DMS79 treated with DMSO at 0.1 percent for 48 hours (cell line): ENCODE data around the gene TMEM273.

Experiments
- DNase-seq: peaks from one replicate; lab custom pipeline; 2025; lab: John Stamatoyannopoulos, UW

TMEM273 gene

GRCh38 chr10:49164559-49165188 lies 23.5 kb downstream of the TMEM273 start:
- no peak for DNase-seq

- DNase-seq: no peak
These were observed 24.4 kb downstream of the TMEM273 start for GRCh38 chr10:49163741-49164140.

DNA sequence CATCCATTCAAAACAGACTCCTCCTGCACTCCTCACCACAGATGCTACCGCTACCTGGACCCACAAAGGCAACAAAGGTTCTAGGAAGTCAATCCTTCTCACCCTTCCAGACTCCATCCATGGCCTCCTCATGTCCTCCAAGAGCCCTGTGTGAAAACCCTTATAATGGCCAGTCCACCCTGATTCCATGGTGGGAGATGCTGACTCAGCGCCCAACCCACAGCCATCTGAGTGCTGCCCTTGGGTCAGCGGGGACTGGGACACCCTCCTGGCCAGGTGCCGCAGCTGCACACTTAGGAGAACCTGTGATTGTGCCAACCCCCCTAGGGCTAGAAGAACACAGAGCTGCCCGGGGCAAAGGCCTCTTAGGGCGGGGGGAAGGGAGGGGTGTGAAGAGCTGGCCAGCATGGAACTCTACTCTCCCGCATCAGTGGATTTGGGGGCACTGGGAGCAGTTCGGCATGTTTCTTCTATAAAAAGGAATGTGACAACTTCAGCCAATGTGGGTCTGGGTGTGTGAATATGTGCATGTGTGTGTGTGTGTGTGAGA lies 25.4 kb downstream of the TMEM273 start:
- no peak for DNase-seq

DNA sequence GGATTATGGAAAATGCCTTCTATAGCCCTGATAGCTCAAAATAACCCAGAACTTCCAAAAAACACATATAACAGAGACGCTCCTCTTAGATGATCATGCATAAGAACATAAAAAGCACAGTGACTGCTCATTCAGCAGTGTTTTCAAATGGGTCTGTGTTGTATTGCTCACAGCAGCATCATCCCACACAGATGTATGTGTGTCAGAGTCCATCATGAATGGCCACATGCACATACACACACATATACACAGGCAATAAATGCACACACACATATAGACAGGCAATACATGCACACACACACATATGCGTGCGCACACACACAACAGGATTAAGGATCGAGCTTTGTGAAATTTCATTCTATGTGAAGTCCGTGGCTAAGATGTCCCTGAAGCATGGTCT lies 26.1 kb downstream of the TMEM273 start:
- DNase-seq: no peak

GRCh38 chr10:49161411-49161997 lies 26.7 kb downstream of the TMEM273 start:
- no peak for DNase-seq

DNA sequence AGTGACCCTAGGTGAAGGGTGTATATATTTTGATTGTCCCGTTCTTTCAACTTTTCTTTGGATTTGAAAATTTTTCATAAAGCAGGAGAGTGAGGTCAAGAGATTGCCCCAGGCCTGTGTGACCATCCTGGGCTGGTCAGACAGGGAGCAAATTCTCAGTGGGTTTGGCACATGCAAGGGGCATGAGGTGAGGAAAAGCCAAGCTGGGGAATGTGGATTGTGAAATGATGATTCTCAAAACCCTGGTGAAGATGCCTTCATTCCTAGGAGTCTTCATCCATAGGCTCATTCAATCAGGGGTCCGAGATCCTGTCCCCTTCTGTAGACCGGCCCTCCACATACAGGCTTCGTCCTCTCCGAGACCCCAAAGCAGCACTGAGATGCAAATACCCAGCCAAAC lies 27.4 kb downstream of the TMEM273 start:
- no peak for DNase-seq

DNA sequence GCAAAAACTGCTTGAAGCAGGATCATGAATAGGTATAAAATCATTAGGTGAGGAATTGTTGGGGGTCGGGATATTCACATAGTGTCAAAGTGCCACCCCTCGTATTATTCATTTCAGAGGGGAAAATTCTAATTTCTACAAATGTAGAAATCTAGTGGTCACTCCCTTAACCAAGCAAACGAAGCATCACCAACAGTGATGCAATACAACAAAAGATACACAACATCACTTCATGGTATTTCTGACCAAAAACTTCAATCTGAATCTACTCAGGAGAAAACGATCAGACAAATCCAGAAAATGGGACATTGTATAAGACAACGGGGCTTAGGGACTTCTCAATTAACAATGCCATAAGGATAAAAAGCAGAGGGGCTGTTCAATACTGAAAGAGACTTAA lies 28.1 kb downstream of the TMEM273 start:
- DNase-seq: no peak

GRCh38 chr10:49158915-49159314 lies 29.3 kb downstream of the TMEM273 start:
- no peak for DNase-seq

- DNase-seq: no peak
These were observed 29.8 kb downstream of the TMEM273 start for GRCh38 chr10:49158404-49158803.

DNA sequence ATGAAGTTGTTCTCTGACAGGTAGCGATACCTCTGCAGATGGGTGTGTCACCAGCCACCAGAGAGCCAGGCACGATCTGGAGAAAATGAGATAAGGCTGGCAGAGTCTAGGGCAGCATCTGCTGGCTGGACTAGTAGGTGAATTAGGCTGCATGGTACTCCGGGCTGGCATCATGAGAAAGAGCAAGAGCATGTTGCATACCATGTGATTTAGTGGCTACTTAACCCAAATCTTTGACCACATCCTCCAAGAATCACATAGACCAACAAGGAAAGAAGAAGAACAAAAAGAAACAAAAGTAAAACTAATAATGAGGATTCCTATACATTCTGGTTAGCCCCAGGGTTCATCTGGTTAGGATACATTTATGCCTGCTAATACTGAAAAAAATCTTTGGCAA lies 31.0 kb downstream of the TMEM273 start:
- no peak for DNase-seq

DNA sequence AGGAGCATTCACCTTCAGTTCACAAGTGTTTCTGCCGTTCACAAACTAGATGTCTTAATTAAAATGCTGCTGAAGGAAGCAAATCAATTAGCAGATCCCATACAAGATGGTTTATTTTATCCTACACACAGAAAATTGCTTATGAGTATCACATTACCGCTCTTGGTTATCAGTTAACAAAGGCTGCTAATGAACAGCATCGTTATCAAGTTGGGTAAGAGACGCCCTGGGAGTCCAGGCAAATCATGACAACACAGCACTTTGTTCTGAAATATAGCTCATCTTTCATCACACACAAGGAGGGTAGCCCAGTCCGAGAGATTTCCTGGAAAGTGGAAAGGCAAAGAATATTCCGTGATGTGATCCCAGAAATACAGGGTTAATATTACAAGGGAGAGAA lies 33.5 kb downstream of the TMEM273 start:
- no peak for DNase-seq

DNA sequence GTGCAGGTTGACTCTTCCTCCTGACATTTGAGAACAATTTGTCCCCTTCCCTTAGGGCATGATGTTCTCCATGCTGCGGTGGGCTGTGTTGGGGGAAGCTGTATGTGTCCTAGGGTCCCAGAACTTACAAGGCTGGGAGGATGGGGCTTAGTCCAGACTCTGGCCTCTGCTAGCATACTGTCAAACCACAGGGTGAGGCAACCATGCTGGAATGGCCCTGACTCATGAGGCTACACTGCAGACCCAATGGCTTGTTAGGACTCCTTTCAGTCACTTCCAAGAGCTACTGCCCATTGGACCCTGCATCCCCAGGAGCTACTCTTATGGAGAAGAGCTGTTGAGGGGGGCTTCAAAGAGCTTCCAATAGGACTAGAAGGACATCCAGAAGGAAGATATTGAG lies 34.2 kb downstream of the TMEM273 start:
- no peak for DNase-seq

DNA sequence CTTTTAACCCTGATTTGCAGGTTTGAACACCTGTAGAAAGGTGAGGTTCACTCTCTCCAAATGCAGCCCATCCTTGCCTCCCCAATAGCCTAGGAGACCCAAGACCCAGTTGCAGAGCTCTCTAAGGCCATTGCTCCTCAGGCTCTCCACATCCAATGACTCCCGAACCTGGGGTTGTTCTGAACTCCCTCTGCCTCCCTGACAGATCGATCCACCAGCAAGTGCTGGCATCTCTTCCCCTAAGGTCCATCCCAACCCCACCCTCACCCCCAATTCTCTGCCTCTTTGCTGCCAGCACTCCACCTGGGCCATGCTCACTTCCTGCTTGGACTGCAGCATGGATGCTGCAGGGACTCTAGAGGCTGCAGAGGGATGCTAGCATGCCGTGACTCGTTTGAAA lies 35.1 kb downstream of the TMEM273 start:
- no peak for DNase-seq

DNA sequence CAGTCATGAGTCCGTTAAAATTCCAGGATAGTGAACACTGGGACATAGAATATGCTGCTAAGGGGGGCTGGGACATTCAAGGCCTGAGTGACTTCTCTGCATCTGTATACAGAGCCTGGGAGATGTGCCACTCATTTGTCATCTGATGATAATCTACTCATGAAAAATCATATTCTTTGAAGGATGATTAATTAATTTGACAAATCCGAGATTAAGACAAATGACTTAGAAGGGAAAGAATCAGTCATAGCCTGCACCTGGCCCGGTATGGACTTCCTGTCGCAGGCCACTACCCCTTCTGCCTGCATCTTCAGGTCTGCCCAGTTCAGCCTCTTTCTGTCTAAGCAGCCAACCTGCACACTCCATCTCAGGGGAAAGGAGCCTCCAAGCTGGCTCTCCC lies 35.5 kb downstream of the TMEM273 start:
- no peak for DNase-seq

GRCh38 chr10:49152037-49152436 lies 36.2 kb downstream of the TMEM273 start:
- no peak for DNase-seq

GRCh38 chr10:49151481-49151880 lies 36.7 kb downstream of the TMEM273 start:
- DNase-seq: no peak

DNA sequence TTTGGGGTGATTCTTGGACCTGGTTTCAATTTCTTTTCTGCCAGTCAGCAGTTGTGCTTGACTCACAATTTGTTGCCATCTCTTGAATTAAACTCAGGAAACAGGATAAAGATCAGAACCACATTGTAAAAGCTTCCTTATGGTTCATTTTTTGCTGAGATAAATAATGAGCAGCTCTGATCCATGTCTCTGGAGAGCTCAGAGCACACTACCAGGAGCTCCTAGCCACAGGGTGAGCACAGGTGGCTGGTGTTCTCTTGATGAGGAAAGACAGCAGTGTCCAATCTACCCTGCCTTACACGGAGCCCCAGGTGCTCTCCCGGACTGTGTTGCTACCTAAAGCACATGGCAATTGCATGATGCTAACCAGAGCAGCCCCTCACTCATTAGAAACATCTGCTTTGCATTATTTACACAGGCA lies 37.2 kb downstream of the TMEM273 start:
- no peak for DNase-seq

DNA sequence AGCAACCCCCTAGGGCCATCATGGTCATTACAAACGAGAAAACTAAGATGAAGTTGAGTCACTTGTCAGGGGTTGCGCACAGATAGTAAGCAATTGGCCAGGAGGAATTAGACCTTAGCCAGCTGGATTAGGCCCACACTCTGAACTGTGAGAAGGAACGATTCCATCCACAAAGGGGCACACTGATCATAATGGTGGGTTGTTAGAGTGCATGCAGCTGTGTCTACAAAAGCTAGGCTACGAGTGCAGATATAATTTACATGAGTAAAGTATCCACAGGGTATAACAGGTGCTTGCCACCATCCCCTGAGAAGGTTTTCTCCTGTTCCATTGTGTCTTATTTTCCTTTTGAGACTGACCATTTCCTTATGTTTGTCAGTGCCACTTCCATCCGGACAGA lies 37.8 kb downstream of the TMEM273 start:
- no peak for DNase-seq

DNA sequence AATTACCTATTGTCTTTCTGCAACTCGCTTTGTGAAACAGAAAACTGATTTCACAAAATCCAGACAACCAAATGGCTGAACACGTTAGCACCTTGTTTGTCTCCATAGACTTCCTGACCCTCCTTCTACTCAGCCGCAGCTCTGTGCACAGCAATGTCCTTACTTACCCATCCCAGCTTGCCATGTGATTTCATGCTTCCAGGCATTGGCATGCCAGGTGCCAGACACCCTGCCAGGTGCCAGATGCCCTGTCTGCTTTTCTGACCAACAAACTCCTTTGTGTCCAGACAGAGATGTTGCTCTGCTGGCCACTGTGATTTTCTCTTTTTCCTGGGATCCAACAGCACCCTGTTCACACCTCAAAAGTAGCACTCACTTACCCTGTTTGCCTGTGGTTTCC lies 38.3 kb downstream of the TMEM273 start:
- DNase-seq: no peak

DNA sequence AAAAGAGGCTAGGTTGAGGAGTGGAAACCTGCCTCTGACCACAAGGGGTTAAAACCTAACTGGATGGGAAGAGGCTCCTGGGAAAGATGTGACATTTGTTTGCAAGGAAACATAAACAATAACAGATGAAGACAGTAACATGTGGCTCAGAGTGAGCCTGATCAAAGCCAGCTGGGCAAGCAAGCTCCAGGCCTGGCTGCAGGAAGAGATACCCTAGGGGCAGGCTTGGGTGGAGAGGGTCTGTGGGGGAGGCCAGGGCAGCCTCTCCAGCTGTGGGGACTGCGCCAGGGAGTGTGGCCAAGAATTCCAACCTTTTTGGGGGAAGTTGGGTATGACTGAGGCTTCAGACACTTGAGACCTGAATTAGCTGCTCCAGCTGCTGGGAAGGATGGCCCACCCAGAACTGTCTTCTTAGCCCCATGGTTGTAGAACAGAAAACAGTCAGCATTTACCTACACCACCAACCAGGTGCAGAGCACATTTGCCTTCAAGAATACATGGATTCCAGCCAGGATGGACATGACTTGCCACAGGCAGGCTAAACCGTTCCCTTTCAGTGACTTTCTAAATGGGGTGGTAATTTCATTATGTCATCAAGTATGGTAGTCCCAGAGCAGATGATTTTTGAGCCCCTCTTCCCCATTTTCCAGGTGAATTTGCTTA lies 44.0 kb downstream of the TMEM273 start:
- no peak for DNase-seq

GRCh38 chr10:49143249-49143648 lies 44.9 kb downstream of the TMEM273 start:
- DNase-seq: no peak

DNA sequence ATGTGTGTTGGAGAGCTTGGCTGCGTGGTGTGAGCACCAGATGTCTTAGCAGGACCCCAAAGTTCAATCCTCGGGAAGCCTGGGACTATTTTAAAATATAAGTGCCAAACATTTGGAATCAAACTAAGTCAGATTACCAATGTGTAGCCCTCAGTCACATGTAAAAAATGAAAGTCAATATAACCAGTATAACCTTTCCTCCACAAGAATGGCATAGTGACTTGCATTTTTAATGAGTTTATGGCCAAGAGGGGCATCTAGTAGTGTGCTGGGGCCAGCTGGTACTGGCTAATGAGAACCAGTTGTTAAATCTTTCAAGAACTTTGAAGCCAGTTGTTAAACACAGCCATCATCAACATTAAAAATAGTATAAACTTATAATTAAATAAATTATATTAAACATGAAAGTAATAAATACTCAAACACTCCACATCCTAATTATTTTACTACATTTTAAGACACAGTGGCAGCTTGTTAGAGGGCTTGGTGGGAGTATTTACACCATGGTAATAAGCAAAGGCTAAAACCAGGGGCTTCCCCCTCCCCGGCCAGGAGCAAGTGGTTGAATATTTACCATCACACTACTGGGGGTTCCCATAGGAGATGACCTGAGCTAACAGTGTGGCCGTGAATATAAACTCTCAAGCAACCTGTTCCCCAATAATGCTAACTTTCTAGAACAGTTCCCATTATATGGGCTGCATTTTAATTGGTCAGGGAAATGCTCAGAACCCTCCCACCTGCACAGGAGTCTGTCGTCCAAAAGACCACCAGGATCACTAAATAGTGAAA lies 46.5 kb downstream of the TMEM273 start:
- no peak for DNase-seq
